H1 (cell line): Measurements from ENCODE around the gene KDM8. TPM values are rescaled to one million over a fixed set of nuclear protein-coding genes. Genes with fewer than 3 reads are reported as not detected.

Source experiments
- CTCF ChIA-PET: fragments of 300-600 bp; sonication (Branson Sonifier 250); formaldehyde crosslinking; loops from one replicate; lab custom pipeline; 2021; ENCODE audit not compliant: partially characterized antibody; lab: Charles Lee
- POLR2A ChIA-PET: fragments of 300-600 bp; sonication (Branson Sonifier 250); formaldehyde crosslinking; loops from one replicate; lab custom pipeline; 2021; ENCODE audit warnings: inconsistent platforms; ENCODE audit not compliant: partially characterized antibody; lab: Charles Lee
- DNase-seq, 2 experiments: peaks; one replicate each; pipeline versions ENCODE4 v3.0.0 to v3.0.0-alpha.2; 2010 to 2022; ENCODE audit warnings: low spot score in 2 of 2, low read depth in 1 of 2, mixed read lengths in 1 of 2
- FAIRE-seq: peaks from 2 replicates; lab custom pipeline; 2011; peaks lifted over from hg19 to GRCh38; lab: Jason Lieb, UNC
- H2AFZ ChIP-seq: 2 replicates; pipeline ENCODE4 v1.8.1; 2012; ENCODE audit warnings: low read length, inconsistent platforms
- H2AK5ac ChIP-seq: 2 replicates; pipeline ENCODE4 v1.6.1; 2013; ENCODE audit warnings: low read depth, low read length
- H2BK120ac ChIP-seq: replicated peaks from 2 replicates; pipeline ENCODE3; 2013; ENCODE audit warnings: low read depth, low read length, inconsistent platforms
- H2BK12ac ChIP-seq: 2 replicates; pipeline ENCODE4 v1.6.1; 2013; ENCODE audit warnings: low read depth, low read length
- H2BK15ac ChIP-seq: 2 replicates; pipeline ENCODE4 v1.6.1; 2013; ENCODE audit warnings: low read length
- H2BK20ac ChIP-seq: 2 replicates; pipeline ENCODE4 v1.6.1; 2013; ENCODE audit warnings: low read length
- H2BK5ac ChIP-seq: 2 replicates; pipeline ENCODE4 v1.6.1; 2013; ENCODE audit warnings: low read depth, low read length
- H3K14ac ChIP-seq: 2 replicates; pipeline ENCODE4 v1.6.1; 2013; ENCODE audit warnings: inconsistent platforms; ENCODE audit not compliant: insufficient read length
- H3K18ac ChIP-seq: 2 replicates; pipeline ENCODE4 v1.6.1; 2013; ENCODE audit warnings: low read length; ENCODE audit errors: extremely low read depth
- H3K23ac ChIP-seq: 2 replicates; pipeline ENCODE4 v1.6.1; 2013; ENCODE audit warnings: inconsistent platforms; ENCODE audit not compliant: insufficient read length
- H3K23me2 ChIP-seq: 2 replicates; pipeline ENCODE4 v1.6.1; 2013; ENCODE audit warnings: low read depth, low read length
- H3K27ac ChIP-seq: 2 replicates; pipeline ENCODE4 v1.6.1; 2011; ENCODE audit warnings: low read depth, low read length, inconsistent platforms
- H3K27me3 ChIP-seq, 4 experiments: replicated peaks in 1 of 4; 1 replicate in 1 of 4; 2 replicates in 3 of 4; pipeline versions ENCODE4 v1.6.1 to v1.8.1; 2011 to 2013; ENCODE audit warnings: low read length in 3 of 4, mild to moderate bottlenecking in 3 of 4, inconsistent platforms in 2 of 4, mixed read lengths in 2 of 4, moderate library complexity in 1 of 4; ENCODE audit not compliant: control insufficient read depth in 3 of 4, insufficient read depth in 3 of 4; ENCODE audit errors: extremely low read depth in 1 of 4
- H3K36me3 ChIP-seq, 4 experiments: 2 replicates each; pipeline versions ENCODE4 v1.6.1 to v1.8.1; 2011 to 2013; ENCODE audit warnings: mild to moderate bottlenecking in 4 of 4, low read length in 3 of 4, moderate library complexity in 2 of 4, control low read depth in 1 of 4, inconsistent platforms in 1 of 4; ENCODE audit not compliant: insufficient read depth in 4 of 4, control insufficient read depth in 2 of 4
- H3K4ac ChIP-seq: replicated peaks from 2 replicates; pipeline ENCODE3; 2013; ENCODE audit warnings: low read length, low read depth, mixed read lengths, inconsistent platforms; ENCODE audit not compliant: insufficient read length
- H3K4me1 ChIP-seq, 4 experiments: replicated peaks in 1 of 4; 1 replicate in 1 of 4; 2 replicates in 3 of 4; pipeline versions ENCODE4 v1.6.1 to v1.8.1; 2011 to 2013; ENCODE audit warnings: low read length in 3 of 4, inconsistent platforms in 2 of 4, mixed read lengths in 1 of 4; ENCODE audit not compliant: insufficient read depth in 4 of 4, control insufficient read depth in 3 of 4
- H3K4me2 ChIP-seq, 2 experiments: 2 replicates each; pipeline versions ENCODE4 v1.6.1 to v1.8.1; 2011 to 2013; ENCODE audit warnings: low read depth in 2 of 2, low read length in 2 of 2, control low read depth in 1 of 2, inconsistent platforms in 1 of 2, mild to moderate bottlenecking in 1 of 2; ENCODE audit not compliant: insufficient read depth in 1 of 2
- H3K4me3 ChIP-seq, 4 experiments: fragments of 200-600, 300-600 bp in 1 of 4; sonication (generic), shearing (Covaris generic), sonication (Bioruptor Twin) in 1 of 4; 2 replicates each; pipeline versions ENCODE4 v1.5.1 to v1.8.1; 2011 to 2016; ENCODE audit warnings: low read length in 4 of 4, low read depth in 3 of 4, control low read depth in 2 of 4, inconsistent platforms in 2 of 4, mild to moderate bottlenecking in 2 of 4, mixed read lengths in 1 of 4, moderate library complexity in 1 of 4; ENCODE audit not compliant: insufficient read depth in 2 of 4; ENCODE audit errors: extremely low read depth in 1 of 4
- H3K56ac ChIP-seq: replicated peaks from 2 replicates; pipeline ENCODE3; 2013; ENCODE audit warnings: low read depth, mild to moderate bottlenecking, mixed read lengths, low read length, inconsistent platforms; ENCODE audit not compliant: insufficient read length
- H3K79me1 ChIP-seq: 2 replicates; pipeline ENCODE4 v1.6.1; 2013; ENCODE audit warnings: low read depth, low read length, control low read depth
- H3K79me2 ChIP-seq, 2 experiments: 2 replicates each; pipeline versions ENCODE4 v1.6.1 to v1.8.1; 2012 to 2013; ENCODE audit warnings: low read length in 2 of 2, mild to moderate bottlenecking in 2 of 2, inconsistent platforms in 1 of 2; ENCODE audit not compliant: insufficient read depth in 2 of 2, control insufficient read depth in 1 of 2
- H3K9ac ChIP-seq, 4 experiments: replicated peaks in 1 of 4; 1 replicate in 1 of 4; 2 replicates in 3 of 4; pipeline versions ENCODE4 v1.6.1 to v1.8.1; 2011 to 2013; ENCODE audit warnings: low read depth in 3 of 4, low read length in 3 of 4, control low read depth in 2 of 4, mild to moderate bottlenecking in 2 of 4, moderate library complexity in 2 of 4, inconsistent platforms in 1 of 4; ENCODE audit errors: extremely low read depth in 1 of 4
- H3K9me3 ChIP-seq, 2 experiments: 2 replicates each; pipeline versions ENCODE4 v1.6.1 to v1.8.1; 2012 to 2013; ENCODE audit warnings: mild to moderate bottlenecking in 2 of 2, moderate library complexity in 2 of 2, control low read depth in 1 of 2, inconsistent platforms in 1 of 2, low read depth in 1 of 2, low read length in 1 of 2, mixed read lengths in 1 of 2; ENCODE audit not compliant: insufficient read depth in 2 of 2
- H4K20me1 ChIP-seq, 2 experiments: replicated peaks in 1 of 2; 2 replicates each; pipeline versions ENCODE3 to v1.8.1; 2011 to 2013; ENCODE audit warnings: inconsistent platforms in 2 of 2, low read length in 2 of 2, mild to moderate bottlenecking in 1 of 2; ENCODE audit not compliant: insufficient read depth in 2 of 2, control insufficient read depth in 1 of 2
- H4K5ac ChIP-seq: 2 replicates; pipeline ENCODE4 v1.6.1; 2013; ENCODE audit warnings: low read length, low read depth, mixed read lengths, inconsistent platforms; ENCODE audit not compliant: insufficient read length
- H4K8ac ChIP-seq: 2 replicates; pipeline ENCODE4 v1.8.0; 2013; ENCODE audit warnings: mild to moderate bottlenecking, moderate library complexity, low read length, inconsistent platforms; ENCODE audit not compliant: insufficient read depth; ENCODE audit errors: extremely low read depth
- H4K91ac ChIP-seq: replicated peaks from 2 replicates; pipeline ENCODE3; 2013; ENCODE audit warnings: low read length, mixed read lengths, inconsistent platforms; ENCODE audit not compliant: insufficient read length
- CEBPB ChIP-seq: IDR thresholded peaks from 2 replicates; pipeline ENCODE4 v1.6.1; 2012; ENCODE audit warnings: low read depth, low read length
- CHD1 ChIP-seq: IDR thresholded peaks from 2 replicates; pipeline ENCODE4 v1.6.1; 2012; ENCODE audit warnings: low read depth, low read length, improper control_type of control experiment
- CREB1 ChIP-seq: IDR thresholded peaks from 2 replicates; pipeline ENCODE4 v1.6.1; 2012; ENCODE audit warnings: inconsistent platforms
- E2F6 ChIP-seq: IDR thresholded peaks from 2 replicates; pipeline ENCODE4 v1.6.1; 2012; ENCODE audit warnings: inconsistent platforms
- HDAC2 ChIP-seq, 2 experiments: fragments of 300-600 bp in 1 of 2; sonication (generic) in 1 of 2; IDR thresholded peaks; 2 replicates each; pipeline ENCODE4 v1.6.1; 2011 to 2012; ENCODE audit warnings: low read depth in 2 of 2, low read length in 2 of 2, mild to moderate bottlenecking in 2 of 2, moderate library complexity in 2 of 2, borderline replicate concordance in 1 of 2, inconsistent platforms in 1 of 2
- POU5F1 ChIP-seq: IDR thresholded peaks from 2 replicates; pipeline ENCODE4 v1.6.1; 2011; ENCODE audit warnings: low read depth, mild to moderate bottlenecking, low read length, moderate library complexity
- SIRT6 ChIP-seq: IDR thresholded peaks from one replicate; pipeline ENCODE4 v1.7.1; 2012; ENCODE audit warnings: low read length, inconsistent platforms
- SP4 ChIP-seq: IDR thresholded peaks from 2 replicates; pipeline ENCODE4 v1.6.1; 2012; ENCODE audit warnings: low read length, inconsistent platforms
- SUZ12 ChIP-seq: fragments of 200-600 bp; sonication (generic); IDR thresholded peaks from 2 replicates; pipeline ENCODE4 v1.6.1; 2012; ENCODE audit warnings: mild to moderate bottlenecking, inconsistent platforms, low read length, moderate library complexity, mixed read lengths
- YY1 ChIP-seq: IDR thresholded peaks from 2 replicates; pipeline ENCODE4 v1.6.1; 2011; ENCODE audit warnings: low read depth, mild to moderate bottlenecking, low read length
- ZNF274 ChIP-seq: IDR thresholded peaks from 2 replicates; pipeline ENCODE4 v1.7.0; 2012; ENCODE audit warnings: low read length, borderline replicate concordance; ENCODE audit errors: extremely low read depth
- WGBS, 2 experiments: shearing (Covaris generic) in 1 of 2; methylation state at CpG; one replicate each; pipeline versions ENCODE4 v1.1.6 to v1.1.7; 2013 to 2015; ENCODE audit warnings: low lambda C conversion rate in 2 of 2, mixed read lengths in 2 of 2, inconsistent platforms in 1 of 2, low coverage in 1 of 2, missing lambda C conversion rate in 1 of 2; ENCODE audit not compliant: insufficient replicate concordance in 2 of 2, insufficient coverage in 1 of 2, insufficient read length in 1 of 2; ENCODE audit errors: extremely low coverage in 1 of 2, missing lambda C conversion rate in 1 of 2; 5-methylcytosine and 5-hydroxymethylcytosine counted together
- polyA plus RNA-seq, 7 experiments: library from polyadenylated mRNA; depleted of rRNA in 3 of 7; stranded (reverse) in 5 of 7; unstranded in 2 of 7; fragments of >200 nt in 5 of 7; fragments of 200-250 nt in 2 of 7; gene quantifications; 1 replicate in 5 of 7; 2 replicates in 1 of 7; 4 replicates in 1 of 7; pipeline versions ENCODE4 v1.2.1 to v1.2.3, GENCODE V29; 2011 to 2013; ENCODE audit warnings: missing spikeins in 2 of 7, mixed read lengths in 2 of 7
- total RNA-seq: library from RNA; stranded (reverse); fragmentation: NEBNext Ultra II Directional; extraction: Animal tissue kit (Norgen Biotek cat#: 25700); gene quantifications from 2 replicates; pipeline ENCODE4 v1.2.1, GENCODE V29; 2021
- TF ChIP-seq, protein P1 (sequence below): IDR thresholded peaks from 2 replicates; pipeline ENCODE4 v1.6.1; 2012; ENCODE audit warnings: low read length, inconsistent platforms

The KDM8 gene
- total and polyA plus RNA-seq, 2 of the 8 experiments (the other 6 are each of a cell fraction or from before 2014, with no cell fraction given), result 10.3 to 12.8 TPM

GRCh38 chr16:27246439-27246838 lies 43.1 kb downstream of the KDM8 start:
- H3K56ac ChIP-seq, result no peak overlapping the region
- no peak overlapping the region for H3K23ac ChIP-seq
- H2BK12ac ChIP-seq, result no peak overlapping the region
- no peak overlapping the region for H3K4me3 ChIP-seq
- peaks cover 0 to 6% (median 3%) of the 10 kb centered on the region in 4 experiments; a peak in 3 of 7 replicates for H3K4me1 ChIP-seq
- no peak overlapping the region for H2BK5ac ChIP-seq
- no peak overlapping the region for H3K18ac ChIP-seq
- POLR2A ChIA-PET, result interaction anchor here (0.7 kb wide), 1 partner anchor 11 kb away, joined by 3 read pairs; no protein-coding TSS in a partner anchor
- no peaks in the 10 kb centered on the region for H4K20me1 ChIP-seq
- H2AFZ ChIP-seq, result no peak overlapping the region
- no peak overlapping the region for H2BK15ac ChIP-seq
- DNase-seq (no peak), FAIRE-seq (no peak)
- no peak overlapping the region for H2AK5ac ChIP-seq
- H3K4me2 ChIP-seq, result no peak overlapping the region
- H3K79me1 ChIP-seq, result no peaks in the 10 kb centered on the region
- no peaks in the 10 kb centered on the region for H3K79me2 ChIP-seq
- no peak overlapping the region for H4K91ac ChIP-seq
- H2BK20ac ChIP-seq, result no peak overlapping the region
- H3K14ac ChIP-seq, result no peak overlapping the region
- H4K8ac ChIP-seq, result no peak overlapping the region; the same call in 1 of the 2 replicates
- no peak overlapping the region for H3K4ac ChIP-seq
- H2BK120ac ChIP-seq, result no peak overlapping the region
- WGBS, 2 experiments, result 95% methylated on average over 4 of the region's 4 CpGs; no CpG with 5 or more reads in 1 of the 2 experiments
- no peaks in the 10 kb centered on the region for H3K23me2 ChIP-seq
- no peak overlapping the region for H4K5ac ChIP-seq
- H3K27me3 ChIP-seq, result no peaks in the 10 kb centered on the region
- CTCF ChIA-PET, result interaction anchor here (1.4 kb wide), 1 partner anchor 9 kb away, joined by 4 read pairs; no protein-coding TSS in a partner anchor
- H3K36me3 ChIP-seq, result no peaks in the 10 kb centered on the region
- H3K27ac ChIP-seq, result no peak overlapping the region
- no peak overlapping the region for H3K9ac ChIP-seq
- H3K9me3 ChIP-seq, result no peaks in the 10 kb centered on the region
- TF ChIP-seq ZNF274 (no peak), SP4 (no peak), CHD1 (no peak), CEBPB (no peak), YY1 (no peak), HDAC2 (IDR thresholded peaks at IDR 0.05; ENCODE audit: borderline replicate concordance in 1 of 2, low read depth in 2 of 2, low read length in 2 of 2) (no peak), E2F6 (no peak), CREB1 (no peak), POU5F1 (no peak), SUZ12 (no peak), SIRT6 (no peak)
- TF ChIP-seq, protein P1, sequence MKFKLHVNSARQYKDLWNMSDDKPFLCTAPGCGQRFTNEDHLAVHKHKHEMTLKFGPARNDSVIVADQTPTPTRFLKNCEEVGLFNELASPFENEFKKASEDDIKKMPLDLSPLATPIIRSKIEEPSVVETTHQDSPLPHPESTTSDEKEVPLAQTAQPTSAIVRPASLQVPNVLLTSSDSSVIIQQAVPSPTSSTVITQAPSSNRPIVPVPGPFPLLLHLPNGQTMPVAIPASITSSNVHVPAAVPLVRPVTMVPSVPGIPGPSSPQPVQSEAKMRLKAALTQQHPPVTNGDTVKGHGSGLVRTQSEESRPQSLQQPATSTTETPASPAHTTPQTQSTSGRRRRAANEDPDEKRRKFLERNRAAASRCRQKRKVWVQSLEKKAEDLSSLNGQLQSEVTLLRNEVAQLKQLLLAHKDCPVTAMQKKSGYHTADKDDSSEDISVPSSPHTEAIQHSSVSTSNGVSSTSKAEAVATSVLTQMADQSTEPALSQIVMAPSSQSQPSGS, result no peak
